OCI-LY1 (cell line): ENCODE results near the gene KREMEN2.

Experiments
- H2AFZ ChIP-seq: fragments of 200-600 bp; sonication (generic), shearing (Covaris generic); 2 replicates; pipeline ENCODE4 v1.6.0; 2014; ENCODE audit warnings: antibody characterized with exemption, mild to moderate bottlenecking, low read length
- H3F3A ChIP-seq: fragments of 200-600 bp; sonication (generic), shearing (Covaris generic); 2 replicates; pipeline ENCODE4 v1.6.0; 2014; ENCODE audit warnings: mild to moderate bottlenecking, antibody characterized with exemption, low read length, moderate library complexity; ENCODE audit not compliant: insufficient read depth
- H3K27ac ChIP-seq: fragments of 200-600 bp; sonication (generic); 2 replicates; pipeline ENCODE4 v1.5.1; 2014; ENCODE audit warnings: low read length, mixed run types, mild to moderate bottlenecking, low read depth; ENCODE audit not compliant: poor library complexity, severe bottlenecking
- H3K27me3 ChIP-seq: fragments of 200-600 bp; sonication (generic); 2 replicates; pipeline ENCODE4 v1.6.0; 2014; ENCODE audit warnings: antibody characterized with exemption, mild to moderate bottlenecking, low read length, moderate library complexity; ENCODE audit not compliant: insufficient read depth
- H3K36me3 ChIP-seq: fragments of 200-600 bp; sonication (generic); 2 replicates; pipeline ENCODE4 v1.6.1; 2014; ENCODE audit warnings: mild to moderate bottlenecking, antibody characterized with exemption, low read length, moderate library complexity, mixed read lengths; ENCODE audit not compliant: insufficient read depth
- H3K4me1 ChIP-seq: fragments of 200-600 bp; sonication (generic); 2 replicates; pipeline ENCODE4 v1.5.1; 2014; ENCODE audit warnings: mild to moderate bottlenecking, low read length, moderate library complexity; ENCODE audit not compliant: insufficient read depth, severe bottlenecking
- H3K4me2 ChIP-seq: fragments of 200-600 bp; sonication (generic), shearing (Covaris generic); 2 replicates; pipeline ENCODE4 v1.6.1; 2014; ENCODE audit warnings: low read length
- H3K4me3 ChIP-seq: fragments of 200-600 bp; sonication (generic); 2 replicates; pipeline ENCODE4 v1.5.1; 2014; ENCODE audit warnings: low read length, low read depth, mild to moderate bottlenecking, mixed read lengths; ENCODE audit not compliant: poor library complexity, severe bottlenecking
- H3K79me2 ChIP-seq: fragments of 200-600 bp; shearing (Covaris generic); 2 replicates; pipeline ENCODE4 v1.6.1; 2016; ENCODE audit warnings: mixed run types, low read length, mixed read lengths; ENCODE audit not compliant: insufficient read depth
- H3K9ac ChIP-seq: fragments of 200-600 bp; sonication (generic), shearing (Covaris generic); 2 replicates; pipeline ENCODE4 v1.6.1; 2014; ENCODE audit warnings: mild to moderate bottlenecking, low read length, mixed read lengths
- H3K9me2 ChIP-seq: fragments of 200-600 bp; sonication (generic), shearing (Covaris generic); 2 replicates; pipeline ENCODE4 v1.6.1; 2014; ENCODE audit warnings: low read depth, mild to moderate bottlenecking, low read length, mixed read lengths
- H3K9me3 ChIP-seq: fragments of 200-600 bp; shearing (Covaris generic); 2 replicates; pipeline ENCODE4 v1.6.1; 2014; ENCODE audit warnings: low read length, mixed read lengths
- H4K20me1 ChIP-seq: fragments of 200-600 bp; sonication (generic), shearing (Covaris generic); 2 replicates; pipeline ENCODE4 v1.6.0; 2016; ENCODE audit warnings: mild to moderate bottlenecking, low read length; ENCODE audit not compliant: insufficient read depth
- CTCF ChIP-seq: fragments of 200-600 bp; sonication (generic), shearing (Covaris generic); IDR thresholded peaks from 2 replicates; pipeline ENCODE4 v1.5.1; 2017; ENCODE audit warnings: mild to moderate bottlenecking, antibody characterized with exemption, low read length, moderate library complexity, mixed read lengths
- EZH2 ChIP-seq: fragments of 200-600 bp; sonication (generic), shearing (Covaris generic); IDR thresholded peaks from 2 replicates; pipeline ENCODE4 v1.8.0; 2017; ENCODE audit warnings: borderline replicate concordance, mixed run types, mild to moderate bottlenecking, antibody characterized with exemption, low read length, moderate library complexity, mixed read lengths

Gene KREMEN2

GRCh38 chr16:2979669-2980226 is 15.7 kb downstream of the KREMEN2 start:
- H3K4me3 ChIP-seq, result peak overlapping the region; percentile 96
- H3K9me2 ChIP-seq, result no peaks in the 10 kb centered on the region
- H3K4me1 ChIP-seq, result peaks cover 57% of the 10 kb centered on the region
- TF ChIP-seq EZH2 (no peak), CTCF (no peak)
- H3K36me3 ChIP-seq, result peaks cover 36% of the 10 kb centered on the region
- H3K79me2 ChIP-seq, result peaks cover 3% of the 10 kb centered on the region; the same call in 1 of the 2 replicates
- peak overlapping the region; percentile 61 for H3K27ac ChIP-seq
- peak overlapping the region; percentile 91 for H3K9ac ChIP-seq
- no peaks in the 10 kb centered on the region for H4K20me1 ChIP-seq
- no peaks in the 10 kb centered on the region for H3F3A ChIP-seq
- no peaks in the 10 kb centered on the region for H3K27me3 ChIP-seq
- no peak overlapping the region for H2AFZ ChIP-seq
- H3K4me2 ChIP-seq, result peak overlapping the region; percentile 85
- H3K9me3 ChIP-seq, result no peaks in the 10 kb centered on the region

- H3K4me2 ChIP-seq, result peak within 1 kb of the TSS; percentile 85
- H3K27ac ChIP-seq, result peak within 1 kb of the TSS; percentile 61
- H2AFZ ChIP-seq, result no peak within 1 kb of the TSS
- no peaks in the 10 kb centered on the region for H4K20me1 ChIP-seq
- H3F3A ChIP-seq, result no peaks in the 10 kb centered on the region
- no peaks in the 10 kb centered on the region for H3K9me2 ChIP-seq
- no peak for TF ChIP-seq EZH2
- no peak for TF ChIP-seq CTCF
- no peaks in the 10 kb centered on the region for H3K9me3 ChIP-seq
- H3K27me3 ChIP-seq, result no peaks in the 10 kb centered on the region
- H3K79me2 ChIP-seq, result peaks cover 3% of the 10 kb centered on the region; the same call in 1 of the 2 replicates
- peaks cover 52% of the 10 kb centered on the region for H3K4me1 ChIP-seq
- H3K4me3 ChIP-seq, result peak within 1 kb of the TSS; percentile 96
- peak within 1 kb of the TSS; percentile 91 for H3K9ac ChIP-seq
- peaks cover 29% of the 10 kb centered on the region for H3K36me3 ChIP-seq
These were observed 16.4 kb downstream of the KREMEN2 start, which contains the start of gene PKMYT1 for GRCh38 chr16:2980227-2981176. PKMYT1 (minus strand) TSS chr16:2980446; CDS start chr16:2979657, 789 bp downstream.

GRCh38 chr16:2981177-2981898 is 17.3 kb downstream of the KREMEN2 start:
- Histone ChIP-seq H3K4me2 (peak overlapping the region; percentile 85), H3K27ac (no peak overlapping the region), H3K9ac (peak overlapping the region; percentile 91; the same call in 1 of the 2 replicates), H3K4me1 (peaks cover 49% of the 10 kb centered on the region), H3K9me2 (no peaks in the 10 kb centered on the region), H3K36me3 (peaks cover 20% of the 10 kb centered on the region), H3K79me2 (peaks cover 3% of the 10 kb centered on the region; the same call in 1 of the 2 replicates), H3K9me3 (no peaks in the 10 kb centered on the region), H3K4me3 (peak overlapping the region; percentile 96), H3K27me3 (no peaks in the 10 kb centered on the region), H2AFZ (no peak overlapping the region), H3F3A (no peaks in the 10 kb centered on the region), H4K20me1 (no peaks in the 10 kb centered on the region)
- no peak for TF ChIP-seq CTCF
- no peak for TF ChIP-seq EZH2
